Breast epithelium (tissue), 3 donors: ENCODE measurements around the gene LIPF.

Experiments
- CTCF ChIP-seq, 3 donors: fragments of 450-650 bp; IDR thresholded peaks; one replicate each; pipeline ENCODE4 v1.5.1; 2016 to 2017; ENCODE audit warnings: antibody characterized with exemption in 3 of 3, mild to moderate bottlenecking in 3 of 3, moderate library complexity in 3 of 3
- POLR2A ChIP-seq: fragments of 450-650 bp; IDR thresholded peaks from one replicate; pipeline ENCODE4 v1.6.1; 2016; ENCODE audit warnings: antibody characterized with exemption, mild to moderate bottlenecking, moderate library complexity
- POLR2AphosphoS5 ChIP-seq, 3 donors: sonication (generic); formaldehyde crosslinking; IDR thresholded peaks; one replicate each; pipeline ENCODE4 v1.6.1; 2017; ENCODE audit warnings: antibody characterized with exemption in 3 of 3

GRCh38 chr10:88647061-88647615 lies 17.1 kb upstream of the LIPF start:
- no peak for TF ChIP-seq CTCF (IDR thresholded peaks at IDR 0.05)
- TF ChIP-seq POLR2AphosphoS5 (IDR thresholded peaks at IDR 0.05): no peak
- TF ChIP-seq POLR2A: no peak
